Left cardiac atrium (tissue), 4 donors: ENCODE results near the gene NARS2. TPM values are rescaled to one million over a fixed set of nuclear protein-coding genes. Genes with fewer than 3 reads are reported as not detected.

Experiments
- ATAC-seq, 2 donors: fragments of 200-7000 bp; cut with Tn5 transposase; one replicate each; pipeline ENCODE4 v1.9.1; 2020; ENCODE audit warnings: mild to moderate bottlenecking in 2 of 2, moderate library complexity in 2 of 2
- DNase-seq: peaks from one replicate; pipeline ENCODE4 v3.0.0-alpha.2; 2020
- intact Hi-C, 2 donors: fragments of 100-400 bp; cut with DNase I; formaldehyde crosslinking; loops; one replicate each; pipeline versions ENCODE4 v1.14.1 to v1.15.1; 2022 to 2023
- total RNA-seq, 2 donors: library from RNA; stranded (reverse); fragmentation: NEBNext Ultra II Directional; extraction: Animal tissue kit (Norgen Biotek cat#: 25700); gene quantifications; one replicate each; pipeline ENCODE4 v1.2.1, GENCODE V29; 2021
- donor health status: DM: no; HTN: yes; CAD: no.
- donor health status: DM: no; HTN: yes; CAD: no; lungs with severe emphysema.
- donor health status: DM: yes; HTN: yes; CAD: no.
- donor health status: Dilated cardiomyopathy.

The NARS2 gene
- total RNA-seq, 2 donors from 2014 or later: 11.2 to 11.8 TPM

DNA sequence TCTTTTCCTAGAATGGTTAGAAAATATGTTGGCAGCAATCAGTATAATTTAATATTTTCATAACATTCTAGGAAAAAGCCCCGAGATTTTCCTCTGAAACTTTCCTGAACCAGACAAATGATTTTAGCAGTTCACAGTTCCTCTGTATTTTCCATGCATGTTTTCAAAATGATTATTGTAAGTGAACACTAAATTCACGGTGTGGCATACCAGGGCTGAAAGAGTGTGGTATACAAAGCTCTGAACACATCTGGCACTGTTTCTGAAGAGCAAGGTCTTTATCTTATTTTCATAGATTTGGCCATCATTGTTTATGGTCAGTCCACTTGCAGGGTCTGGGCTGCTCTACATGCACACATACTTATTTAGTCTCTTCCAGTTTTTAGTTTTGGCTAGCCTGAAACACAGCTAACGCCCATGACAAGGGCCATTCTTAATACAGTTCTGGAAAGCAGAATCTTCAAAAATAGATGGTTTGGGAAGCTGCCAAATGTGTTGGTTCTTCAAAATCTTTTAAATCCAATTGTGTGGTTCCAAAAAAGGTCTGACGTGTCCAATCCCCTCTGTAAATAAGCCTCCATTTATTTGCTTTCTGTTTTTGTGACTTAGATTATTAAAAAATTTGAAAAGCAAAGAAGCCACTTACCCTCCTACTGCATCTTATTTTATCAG lies 149.1 kb downstream of the NARS2 start:
- intact Hi-C loops: loop anchor here in 1 of 2 donors (10.0 kb wide), 1 partner anchor 281 kb away; no protein-coding TSS in a partner anchor
- DNase-seq (no peak), ATAC-seq (no peak)

- ATAC-seq (peak in 1 of 2 donors; percentile 6), DNase-seq (no peak)
- intact Hi-C loops: loop anchor here (5.0 to 10.0 kb wide), 2 partner anchors 138 to 280 kb away; no protein-coding TSS in a partner anchor
These were observed 150.1 kb downstream of the NARS2 start for GRCh38 chr11:78424334-78425270.

DNA sequence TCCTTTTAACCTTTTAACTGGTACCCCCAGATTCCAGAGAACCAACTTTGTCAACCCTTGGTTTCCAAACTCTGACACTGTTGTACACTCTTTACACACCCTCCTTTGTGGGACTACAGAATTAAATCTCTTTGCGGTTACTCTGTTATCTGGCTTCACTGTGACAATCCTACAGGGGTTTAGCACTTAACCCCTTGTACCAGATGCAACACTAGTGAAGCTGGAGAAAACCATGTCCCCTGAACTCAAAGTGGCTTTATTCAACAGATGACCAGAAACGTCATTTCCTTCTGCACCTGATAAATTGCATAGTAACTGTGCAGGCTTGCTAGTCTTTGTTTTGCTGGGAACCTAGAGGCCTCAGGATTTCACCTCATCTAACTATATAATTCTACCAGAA lies 151.4 kb downstream of the NARS2 start:
- DNase-seq: no peak
- intact Hi-C loops: loop anchor here (5.0 to 10.0 kb wide), 2 partner anchors 139 to 278 kb away; no protein-coding TSS in a partner anchor
- ATAC-seq: no peak

DNA sequence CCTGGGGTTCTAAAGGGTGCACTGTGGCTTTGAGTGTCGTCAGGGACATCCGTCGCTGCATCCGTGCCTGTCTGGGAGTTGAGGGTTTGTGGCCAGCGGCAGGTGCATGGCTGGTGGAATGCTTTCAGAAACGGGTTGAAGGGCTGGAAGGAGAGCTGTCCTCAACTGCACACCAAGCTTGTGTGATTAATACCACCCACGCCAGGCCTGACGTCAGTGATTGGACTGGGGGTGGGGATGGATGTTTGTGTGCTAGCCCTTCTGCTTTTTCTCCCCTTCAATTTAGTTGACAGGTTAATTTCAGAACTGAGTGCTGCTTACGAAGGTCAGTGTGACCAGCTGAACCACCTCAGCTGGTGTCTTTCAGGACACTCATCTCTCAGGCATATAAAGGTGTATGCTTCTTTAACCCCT lies 153.9 kb downstream of the NARS2 start:
- ATAC-seq (peak in 1 of 2 donors; percentile 24), DNase-seq (peak; percentile 81)
- intact Hi-C loops: loop anchor here (5.0 to 10.0 kb wide), 2 partner anchors 141 to 276 kb away; no protein-coding TSS in a partner anchor

- ATAC-seq: peak; percentile 21 to 28
- peak; percentile 79 for DNase-seq
- intact Hi-C loops: loop anchor here (5.0 to 10.0 kb wide), 2 partner anchors 142 to 276 kb away; no protein-coding TSS in a partner anchor
These were observed 154.4 kb downstream of the NARS2 start for GRCh38 chr11:78420255-78420764.

DNA sequence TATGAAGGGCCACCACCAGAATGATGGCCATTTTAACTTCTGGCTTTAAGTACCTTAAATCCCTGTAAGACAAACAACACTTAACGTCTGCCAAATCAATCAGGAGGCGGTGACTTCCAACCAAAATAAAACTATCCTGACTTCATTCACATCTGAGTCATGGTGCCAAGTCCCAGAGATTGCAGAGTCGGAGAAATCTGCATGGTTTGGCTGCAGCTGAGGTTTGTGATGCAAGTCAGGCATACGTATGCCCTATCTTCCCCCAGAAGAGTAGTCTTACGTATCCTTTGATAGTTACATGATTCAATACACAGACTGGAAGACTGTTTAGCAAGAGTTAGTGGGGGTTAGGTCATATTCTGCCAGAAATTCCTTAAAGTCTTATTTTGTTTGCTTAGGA lies 155.3 kb downstream of the NARS2 start:
- intact Hi-C loops: loop anchor here (5.0 to 10.0 kb wide), 4 partner anchors 65 to 192 kb away; no protein-coding TSS in a partner anchor
- peak; percentile 29 to 68 for ATAC-seq
- peak; percentile 79 for DNase-seq

DNA sequence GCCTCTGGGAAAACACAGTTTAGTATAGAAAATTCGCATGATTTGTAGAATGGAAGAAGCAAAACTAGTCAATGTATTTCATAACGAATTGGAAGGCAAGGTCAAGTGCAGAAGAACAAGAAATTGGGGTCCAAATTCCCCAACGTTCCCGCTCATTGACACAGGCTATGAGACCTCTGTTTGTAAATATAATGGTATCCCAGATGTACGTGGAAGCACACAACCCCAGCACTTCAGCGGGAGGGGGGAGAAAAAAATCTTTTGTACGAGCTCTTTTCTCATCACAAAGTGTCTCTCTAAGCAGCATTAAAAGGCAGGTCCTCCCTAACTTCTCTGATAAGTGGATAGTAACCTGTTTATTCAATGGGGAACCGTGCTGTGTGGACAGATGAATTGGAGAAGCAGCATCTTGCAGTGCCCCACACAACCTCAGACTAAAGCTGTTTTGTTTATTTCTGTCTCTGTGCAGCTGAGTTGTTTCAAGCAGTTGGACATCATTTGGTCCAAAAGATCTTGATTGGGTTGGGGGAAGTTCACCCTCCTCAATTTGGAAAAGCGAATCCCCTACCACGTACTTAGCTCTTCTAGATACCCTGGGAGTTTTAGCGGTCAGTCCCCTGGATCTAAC lies 156.0 kb downstream of the NARS2 start:
- no peak for ATAC-seq
- intact Hi-C loops: loop anchor here (5.0 to 10.0 kb wide), 4 partner anchors 64 to 191 kb away; no protein-coding TSS in a partner anchor
- no peak for DNase-seq

- intact Hi-C loops: loop anchor here (5.0 to 10.0 kb wide), 4 partner anchors 63 to 191 kb away; no protein-coding TSS in a partner anchor
- ATAC-seq (peak; percentile 50 to 81), DNase-seq (peak; percentile 85)
These were observed 156.6 kb downstream of the NARS2 start for GRCh38 chr11:78417888-78418583.

DNA sequence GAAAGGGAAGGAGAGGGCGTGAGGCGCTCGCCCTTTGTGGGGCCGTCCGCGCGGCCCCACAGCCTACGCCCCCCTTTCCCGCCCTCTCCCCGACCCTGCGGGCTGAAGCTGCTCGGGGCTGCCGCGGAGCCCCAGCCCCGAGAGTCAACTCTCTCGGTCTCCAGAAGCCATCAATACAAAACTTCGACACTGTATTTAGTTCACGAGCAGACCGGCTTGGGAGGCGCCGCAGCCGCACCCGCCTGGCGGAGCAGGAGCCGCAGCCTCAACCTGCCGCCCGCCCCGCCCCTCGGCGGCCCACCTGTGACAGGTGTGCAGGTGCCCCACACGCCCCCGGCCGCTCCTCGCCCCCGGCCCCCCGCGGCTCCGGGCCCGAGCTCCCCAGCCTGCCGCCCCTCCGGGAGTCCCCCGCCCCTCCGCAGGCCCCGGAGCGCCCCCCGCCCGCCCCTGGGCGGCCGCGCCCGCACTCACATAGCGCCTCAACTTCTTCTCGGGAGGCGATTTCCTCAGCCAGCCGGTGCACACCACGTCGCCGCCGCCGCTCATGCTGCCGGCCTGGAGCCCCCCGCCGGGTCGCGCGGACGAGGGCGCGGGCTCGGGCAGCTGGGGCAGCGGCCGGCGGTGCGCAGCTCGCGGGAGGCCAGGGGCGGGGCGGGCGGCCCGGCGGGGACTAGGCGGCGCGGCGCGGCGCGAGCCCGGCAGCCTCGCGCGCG lies 157.3 kb downstream of the NARS2 start, which contains the start of gene GAB2:
Gene GAB2, minus strand, starts transcription at position 646 of the 713 bp plus-strand sequence. Its CDS starts 100 bp downstream, at position 546.
- intact Hi-C loops: loop anchor here (5.0 to 10.0 kb wide), 4 partner anchors 63 to 190 kb away; no protein-coding TSS in a partner anchor
- ATAC-seq (peak in 1 of 2 donors; percentile 0), DNase-seq (no peak)

GRCh38 chr11:78416285-78417174 lies 158.1 kb downstream of the NARS2 start:
- peak; percentile 89 for DNase-seq

DNA sequence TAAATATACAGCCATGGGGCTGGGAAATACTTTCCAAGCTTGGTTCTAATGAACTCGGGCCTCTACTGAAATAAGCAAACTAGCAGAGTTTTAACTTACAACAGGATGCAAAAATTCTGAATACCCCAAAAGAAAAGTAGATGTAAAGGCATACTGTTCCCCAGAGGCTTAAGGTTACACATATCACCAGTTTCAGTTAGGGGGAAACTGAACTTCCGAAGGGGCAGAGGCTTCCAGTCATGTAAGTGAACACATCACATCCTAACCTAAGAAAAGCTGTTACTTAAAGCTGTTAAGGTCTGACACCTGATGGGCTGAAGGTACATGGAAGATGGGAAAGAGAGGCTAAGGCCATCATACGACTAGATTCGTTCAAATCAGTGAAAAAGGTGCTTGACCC lies 159.3 kb downstream of the NARS2 start:
- no peak for ATAC-seq
- no peak for DNase-seq
- intact Hi-C loops: loop anchor here (5.0 to 10.0 kb wide), 4 partner anchors 61 to 188 kb away; no protein-coding TSS in a partner anchor

More at GRCh38 chr11:78416285-78417174, 158.1 kb downstream of the NARS2 start:
- ATAC-seq: peak; percentile 58 to 64
- intact Hi-C loops: loop anchor here (5.0 to 10.0 kb wide), 4 partner anchors 62 to 189 kb away; no protein-coding TSS in a partner anchor

DNA sequence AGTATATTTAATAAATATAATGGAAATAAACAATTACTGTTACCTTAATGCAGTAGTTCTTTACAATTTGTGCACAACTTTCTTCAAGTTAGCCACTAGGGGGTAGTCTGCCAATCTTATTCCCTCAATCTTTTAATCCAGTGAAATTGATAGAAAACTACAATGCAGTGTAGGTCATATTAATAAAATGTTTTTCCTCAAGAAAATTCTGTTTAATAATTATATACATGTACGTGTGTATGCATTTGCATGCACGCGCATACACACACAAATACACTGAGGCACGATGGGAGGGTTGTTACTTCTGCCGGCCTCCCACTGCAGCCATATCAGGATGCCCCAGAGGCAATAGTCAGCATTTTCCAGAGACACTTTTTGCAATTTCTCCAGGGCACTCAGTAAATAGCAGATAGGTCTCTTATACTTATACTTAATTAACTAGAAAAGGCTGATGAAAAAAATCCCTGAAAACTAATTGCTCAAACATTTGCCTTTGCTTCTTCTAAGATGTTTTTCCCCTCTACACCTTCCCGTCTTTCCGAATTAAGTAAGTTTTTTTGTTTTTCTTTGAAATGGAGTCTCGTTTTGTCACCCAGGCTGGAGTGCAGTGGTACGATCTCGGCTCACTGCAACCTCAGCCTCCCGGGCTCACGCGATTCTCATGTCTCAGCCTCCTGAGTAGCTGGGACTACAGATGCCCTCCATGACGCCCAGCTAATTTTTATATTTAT lies 160.2 kb downstream of the NARS2 start:
- intact Hi-C loops: loop anchor here (5.0 to 10.0 kb wide), 4 partner anchors 60 to 187 kb away; no protein-coding TSS in a partner anchor
- ATAC-seq: no peak
- no peak for DNase-seq

DNA sequence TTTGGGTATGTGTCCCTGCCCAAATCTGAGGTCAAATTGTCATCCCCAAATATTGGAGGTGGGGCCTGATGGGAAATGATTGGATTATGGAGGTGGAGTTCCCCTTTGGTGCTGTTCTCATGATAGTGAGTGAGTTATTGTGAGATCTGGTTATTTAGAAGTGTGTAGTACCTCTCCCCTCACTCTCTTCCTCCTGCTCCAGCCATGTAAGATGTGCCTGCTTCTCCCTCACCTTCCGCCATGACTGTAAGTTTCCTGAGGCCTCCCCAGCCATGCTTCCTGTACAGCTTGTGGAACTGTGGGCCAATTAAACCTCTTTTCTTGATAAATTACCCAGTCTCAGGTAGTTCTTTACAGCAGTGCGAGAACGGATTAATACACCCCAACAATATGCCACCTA lies 166.0 kb downstream of the NARS2 start:
- DNase-seq: no peak
- intact Hi-C loops: no loop called here
- no peak for ATAC-seq

- DNase-seq (no peak), ATAC-seq (no peak)
- intact Hi-C loops: no loop called here
These were observed 168.0 kb downstream of the NARS2 start for GRCh38 chr11:78406568-78407196.

DNA sequence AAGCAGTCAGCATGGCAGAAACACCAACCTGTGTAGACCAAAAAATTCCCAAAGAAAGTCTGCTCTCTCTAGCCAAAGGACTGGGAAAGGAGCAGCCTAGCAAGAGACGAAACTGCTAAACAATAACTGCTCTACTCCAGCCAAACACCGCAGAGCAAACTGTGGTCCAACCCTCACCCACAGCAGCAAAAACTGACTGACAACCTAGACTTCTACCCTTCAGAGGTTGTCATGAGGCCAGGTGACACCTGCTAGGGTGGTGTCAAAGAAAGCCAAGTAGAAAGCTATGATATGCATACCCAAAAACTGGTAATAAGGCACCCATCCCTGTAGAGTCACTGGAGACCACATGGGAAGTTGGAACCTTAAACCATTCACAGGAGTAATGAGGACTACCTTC lies 168.9 kb downstream of the NARS2 start:
- ATAC-seq: no peak
- intact Hi-C loops: no loop called here
- DNase-seq: no peak
